Keratinocyte (primary cell): ENCODE measurements around the gene TMEM200B. TPM values are rescaled to one million over a fixed set of nuclear protein-coding genes. Genes with fewer than 3 reads are reported as not detected.

Source experiments
- DNase-seq: peaks from one replicate; pipeline ENCODE4 v3.0.0-alpha.2; 2011; ENCODE audit warnings: low read depth, missing footprints, low spot score
- FAIRE-seq: peaks from 2 replicates; lab custom pipeline; 2011; peaks lifted over from hg19 to GRCh38; lab: Jason Lieb, UNC
- H2AFZ ChIP-seq: 2 replicates; pipeline ENCODE4 v1.6.0; 2012; ENCODE audit warnings: low read length, control low read depth, inconsistent platforms; ENCODE audit not compliant: control insufficient read depth
- H3K27ac ChIP-seq: 2 replicates; pipeline ENCODE4 v1.5.1; 2011; ENCODE audit warnings: low read length; ENCODE audit not compliant: control insufficient read depth, insufficient read depth
- H3K27me3 ChIP-seq: 3 replicates; pipeline ENCODE4 v1.6.0; 2011; ENCODE audit warnings: low read length; ENCODE audit not compliant: control insufficient read depth, insufficient read depth; ENCODE audit errors: extremely low read depth
- H3K36me3 ChIP-seq, 2 experiments: 2 replicates in 1 of 2; 3 replicates in 1 of 2; pipeline ENCODE4 v1.5.1; 2011; ENCODE audit warnings: low read length in 2 of 2, mild to moderate bottlenecking in 1 of 2; ENCODE audit not compliant: control insufficient read depth in 2 of 2, insufficient read depth in 2 of 2; ENCODE audit errors: extremely low read depth in 1 of 2
- H3K4me1 ChIP-seq: 3 replicates; pipeline ENCODE4 v1.5.1; 2011; ENCODE audit warnings: low read length; ENCODE audit not compliant: control insufficient read depth, insufficient read depth; ENCODE audit errors: extremely low read depth
- H3K4me2 ChIP-seq: 3 replicates; pipeline ENCODE4 v1.6.0; 2011; ENCODE audit warnings: low read depth, low read length; ENCODE audit not compliant: control insufficient read depth, insufficient read depth; ENCODE audit errors: extremely low read depth
- H3K4me3 ChIP-seq, 3 experiments: fragments of 200-600 bp in 1 of 3; sonication (generic) in 1 of 3; 2 replicates in 2 of 3; 3 replicates in 1 of 3; pipeline ENCODE4 v1.5.1; 2011 to 2016; ENCODE audit warnings: low read length in 3 of 3, mild to moderate bottlenecking in 3 of 3, control low read depth in 2 of 3, inconsistent platforms in 1 of 3, low read depth in 1 of 3, mixed read lengths in 1 of 3, mixed run types in 1 of 3, moderate library complexity in 1 of 3; ENCODE audit not compliant: control insufficient read depth in 2 of 3, insufficient read depth in 2 of 3; ENCODE audit errors: extremely low read depth in 1 of 3
- H3K79me2 ChIP-seq: 2 replicates; pipeline ENCODE4 v1.6.0; 2012; ENCODE audit warnings: low read length; ENCODE audit not compliant: control insufficient read depth, insufficient read depth
- H3K9ac ChIP-seq: 3 replicates; pipeline ENCODE4 v1.6.0; 2011; ENCODE audit warnings: low read length; ENCODE audit not compliant: control insufficient read depth, insufficient read depth; ENCODE audit errors: extremely low read depth
- H3K9me1 ChIP-seq: 3 replicates; pipeline ENCODE4 v1.6.0; 2011; ENCODE audit warnings: low read length; ENCODE audit not compliant: control insufficient read depth, insufficient read depth; ENCODE audit errors: extremely low read depth
- H3K9me3 ChIP-seq: 2 replicates; pipeline ENCODE4 v1.5.1; 2012; ENCODE audit warnings: low read depth, low read length; ENCODE audit not compliant: control insufficient read depth
- H4K20me1 ChIP-seq: 3 replicates; pipeline ENCODE4 v1.6.0; 2011; ENCODE audit warnings: low read length; ENCODE audit not compliant: control insufficient read depth, insufficient read depth; ENCODE audit errors: extremely low read depth
- CTCF ChIP-seq, 3 experiments: IDR thresholded peaks in 1 of 3; conservative IDR thresholded peaks in 1 of 3; optimal IDR thresholded peaks in 1 of 3; 2 replicates in 2 of 3; 3 replicates in 1 of 3; pipeline versions ENCODE3 to v1.5.1; 2011; ENCODE audit warnings: low read length in 3 of 3, mild to moderate bottlenecking in 3 of 3, moderate library complexity in 2 of 3, control low read depth in 1 of 3, inconsistent platforms in 1 of 3; ENCODE audit not compliant: insufficient read depth in 2 of 3; ENCODE audit errors: extremely low read depth in 1 of 3
- EZH2 ChIP-seq: IDR thresholded peaks from one replicate; pipeline ENCODE4 v1.6.1; 2012; ENCODE audit warnings: inconsistent platforms, mild to moderate bottlenecking, low read length, moderate library complexity
- dilution Hi-C: fragments of 300-500 bp; cut with MboI; formaldehyde crosslinking; loops from one replicate; pipeline ENCODE4 v1.7.0; 2020; ENCODE audit warnings: low sequenced_read_pairs; ENCODE audit not compliant: extremely low pct_ligation_motif_present
- polyA plus RNA-seq, 5 experiments: library from polyadenylated mRNA; depleted of rRNA in 3 of 5; stranded (reverse) in 3 of 5; stranded (forward) in 1 of 5; unstranded in 1 of 5; fragments of >200 nt; gene quantifications; 1 replicate in 1 of 5; 2 replicates in 3 of 5; 3 replicates in 1 of 5; pipeline versions ENCODE4 v1.2.1 to v1.2.3, GENCODE V29; 2011 to 2012; ENCODE audit warnings: missing spikeins in 2 of 5, low read depth in 1 of 5, low replicate concordance in 1 of 5

TMEM200B gene
- polyA plus RNA-seq, 1 donor (not counting 4 experiments of a cell fraction or from before 2014, with no cell fraction given), result 0.59 TPM

DNA sequence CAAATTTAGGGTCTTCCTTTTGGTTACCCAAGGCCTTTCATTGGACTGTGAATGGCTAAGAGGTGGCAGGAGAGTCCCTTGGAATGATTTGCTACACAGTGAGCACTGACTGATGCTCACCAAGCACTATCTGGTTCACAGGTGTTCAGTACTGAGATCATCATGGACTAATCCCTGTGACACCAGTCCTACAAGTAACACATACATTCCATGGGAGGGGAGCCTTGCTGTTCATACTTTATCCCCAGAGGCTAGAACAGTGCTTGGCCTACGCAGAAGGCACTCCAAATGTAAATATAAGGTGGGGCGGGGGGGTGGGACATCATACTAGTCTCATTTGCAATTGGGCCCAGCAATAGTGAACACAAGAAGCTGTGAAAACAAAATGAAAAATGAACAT is 20.5 kb upstream of the TMEM200B start:
- Histone ChIP-seq H3K27me3 (no peaks in the 10 kb centered on the region), H3K9me1 (no peaks in the 10 kb centered on the region), H2AFZ (no peak overlapping the region), H3K4me1 (peaks cover 7% of the 10 kb centered on the region), H3K4me3 (no peak overlapping the region), H3K9ac (no peak overlapping the region), H3K27ac (no peak overlapping the region), H3K36me3 (peaks cover 6 to 27% of the 10 kb centered on the region in 2 experiments), H3K4me2 (no peak overlapping the region), H3K79me2 (no peaks in the 10 kb centered on the region), H4K20me1 (no peaks in the 10 kb centered on the region), H3K9me3 (no peaks in the 10 kb centered on the region)
- TF ChIP-seq EZH2, result no peak
- no peak for TF ChIP-seq CTCF (optimal IDR thresholded peaks at IDR 0.05 in 1 of 3, IDR thresholded peaks at IDR 0.05 in 1 of 3, conservative IDR thresholded peaks at IDR 0.05 in 1 of 3; ENCODE audit: extremely low read depth in 1 of 3, insufficient read depth in 2 of 3, low read length in 3 of 3)
- FAIRE-seq (no peak), DNase-seq (no peak)
- dilution Hi-C loops, result no loop called here

DNA sequence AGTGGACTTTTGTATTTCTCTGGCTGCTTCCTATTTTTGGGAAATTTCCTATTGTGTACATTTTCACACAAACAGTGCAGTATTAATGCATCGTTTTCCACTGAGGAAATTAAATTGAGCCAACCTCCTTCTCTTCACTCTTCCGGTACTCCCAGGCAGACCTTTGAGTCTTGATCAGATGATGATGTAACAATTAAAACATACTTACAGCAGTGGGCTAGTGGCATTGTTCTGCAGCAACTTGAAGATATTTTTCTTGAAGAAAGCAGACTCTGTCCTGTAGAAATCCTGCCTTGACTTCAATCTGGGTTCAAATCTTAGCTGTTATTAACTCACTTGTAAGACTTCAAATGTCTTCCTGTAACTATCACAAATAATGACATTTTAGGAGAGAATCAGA is 19.0 kb upstream of the TMEM200B start:
- Histone ChIP-seq H3K79me2 (no peaks in the 10 kb centered on the region), H3K9me3 (no peaks in the 10 kb centered on the region), H3K27ac (no peak overlapping the region), H3K36me3 (peaks cover 0 to 17% of the 10 kb centered on the region in 2 experiments), H3K27me3 (no peaks in the 10 kb centered on the region), H3K4me3 (no peak overlapping the region), H4K20me1 (no peaks in the 10 kb centered on the region), H3K9me1 (no peaks in the 10 kb centered on the region), H3K4me1 (peaks cover 7% of the 10 kb centered on the region), H3K9ac (no peak overlapping the region), H2AFZ (no peak overlapping the region), H3K4me2 (no peak overlapping the region)
- FAIRE-seq, result no peak
- no peak for DNase-seq
- TF ChIP-seq EZH2 (no peak), CTCF (optimal IDR thresholded peaks at IDR 0.05 in 1 of 3, IDR thresholded peaks at IDR 0.05 in 1 of 3, conservative IDR thresholded peaks at IDR 0.05 in 1 of 3; ENCODE audit: extremely low read depth in 1 of 3, insufficient read depth in 2 of 3, low read length in 3 of 3) (no peak)
- dilution Hi-C loops, result no loop called here
